Pericardium fibroblast (primary cell): Measurements from ENCODE around the gene MGAT4D. TPM values are rescaled to one million over a fixed set of nuclear protein-coding genes. Genes with fewer than 3 reads are reported as not detected.

ENCODE experiments used
- total RNA-seq: library from RNA; depleted of rRNA; stranded (reverse); fragments of >200 nt; gene quantifications from 2 replicates; pipeline ENCODE4 v1.2.3, GENCODE V29; 2015

The MGAT4D gene
- total RNA-seq = not detected in 2 replicates

GRCh38 chr4:140497747-140498636 lies at the start of gene MGAT4D:
Gene MGAT4D (minus strand): TSS chr4:140498293. CDS start chr4:140498222, 71 bp downstream.

GRCh38 chr4:140523857-140524742 lies 26.0 kb upstream of the MGAT4D start, which contains the start of gene ELMOD2:
Gene ELMOD2 (plus strand): TSS chr4:140524168. CDS start chr4:140525429, 1,261 bp downstream.

DNA sequence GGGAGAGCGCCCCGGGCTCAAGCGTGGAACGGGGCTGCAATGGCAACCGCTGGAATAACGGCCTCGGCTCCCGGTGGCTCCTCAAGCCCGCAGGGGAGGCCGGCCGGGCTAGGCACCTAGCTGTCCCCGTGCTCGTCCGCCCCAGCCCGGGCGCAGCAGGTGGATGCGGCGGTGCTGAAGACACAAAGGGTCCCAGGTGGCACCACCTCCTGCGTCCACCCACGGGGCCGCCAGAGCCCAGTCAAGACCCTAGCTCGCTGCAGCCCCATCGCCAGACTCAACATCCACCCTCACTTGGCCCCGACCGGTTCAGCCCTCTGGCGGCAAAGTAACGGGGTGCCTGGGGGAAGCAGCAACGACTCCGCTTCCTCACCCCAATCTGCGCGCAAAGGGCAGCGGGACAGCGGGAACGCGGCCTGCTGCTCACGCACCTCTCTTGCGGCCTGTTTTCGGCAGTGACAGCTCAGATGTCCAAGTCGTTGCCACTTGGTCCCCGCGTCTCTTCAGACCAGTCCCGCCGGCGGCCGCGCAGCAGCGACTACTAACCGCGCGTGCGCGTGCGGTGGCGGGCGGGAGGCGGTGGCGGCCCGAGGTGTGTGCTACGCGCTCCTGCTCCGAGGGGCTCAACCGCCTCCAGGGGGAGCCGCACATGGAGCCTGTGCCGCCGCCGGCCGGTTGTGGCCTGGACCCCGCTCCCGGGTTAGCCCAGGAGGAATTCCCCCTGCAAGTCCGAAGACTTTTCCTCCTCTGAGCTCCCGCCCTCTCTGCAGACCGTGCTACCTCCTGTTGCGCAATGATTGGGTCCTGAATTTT lies 70.8 kb downstream of the MGAT4D start, which contains the start of gene CLGN:
Gene CLGN, minus strand, starts transcription at position 543 of the 813 bp plus-strand sequence. CDS start 14,570 bp downstream, outside the sequence.

Other genes starting within 250 kb of the MGAT4D start
- 36.4 and 42.0 TPM in 2 replicates for gene SCOC, start 124.6 kb downstream of the MGAT4D start, total RNA-seq
- 0.43 and 0.47 TPM in 2 replicates for gene CLGN, start 70.6 kb downstream of the MGAT4D start, total RNA-seq
- gene ELMOD2, start 25.9 kb upstream of the MGAT4D start, total RNA-seq = 21.8 and 28.9 TPM in 2 replicates
- gene UCP1, start 70.7 kb upstream of the MGAT4D start, total RNA-seq = not detected in 2 replicates